PC-3 (cell line): Measurements from ENCODE around the gene EAPP.

Source experiments
- CTCF ChIP-seq: fragments of 300-600 bp; sonication (generic); conservative IDR thresholded peaks from 2 replicates; pipeline ENCODE4 v1.5.1; 2017; ENCODE audit warnings: antibody characterized with exemption, low read depth, mild to moderate bottlenecking, low read length
- EZH2phosphoT487 ChIP-seq: fragments of 300-600 bp; sonication (generic); IDR thresholded peaks from 2 replicates; pipeline ENCODE4 v1.6.1; 2018; ENCODE audit warnings: mild to moderate bottlenecking, antibody characterized with exemption, low read length, borderline replicate concordance

- no peak for TF ChIP-seq CTCF
- no peak for TF ChIP-seq EZH2phosphoT487
Observed at GRCh38 chr14:34482463-34482862, 57.0 kb downstream of the EAPP start.
